SW 1271 (cell line): Measurements from ENCODE around the gene SMCO2.
"Not testable (repeated sequence)": the region's sequence is repeated elsewhere in the genome, so short reads cannot be mapped to it uniquely, and the experiment has no call there.

Experiments used
- DNase-seq, 2 experiments: peaks; one replicate each; lab custom pipeline; 2025; lab: John Stamatoyannopoulos, UW

SMCO2 gene

GRCh38 chr12:27524839-27525753 lies 78.6 kb downstream of the SMCO2 start:
- peak; percentile 45 to 69 for DNase-seq

DNA sequence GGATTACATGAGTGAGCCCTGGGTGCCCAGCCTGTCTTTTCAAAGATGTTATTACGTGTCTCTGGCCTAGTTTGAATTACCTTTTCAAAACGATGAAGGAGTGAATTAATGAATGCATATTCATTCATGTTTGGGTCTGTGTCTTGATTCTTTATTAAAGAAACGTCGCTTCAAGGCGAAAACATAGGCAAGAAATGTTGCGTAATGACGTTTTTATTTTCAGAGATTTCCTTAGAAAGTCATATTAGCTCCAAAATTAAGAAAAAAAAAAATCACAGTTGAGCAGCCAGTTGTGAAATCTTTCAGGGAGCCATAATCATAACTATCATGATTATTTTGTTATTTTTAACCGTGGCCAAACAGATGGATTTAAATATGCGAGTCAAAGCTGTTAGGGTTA lies 81.0 kb downstream of the SMCO2 start:
- DNase-seq: no peak

DNA sequence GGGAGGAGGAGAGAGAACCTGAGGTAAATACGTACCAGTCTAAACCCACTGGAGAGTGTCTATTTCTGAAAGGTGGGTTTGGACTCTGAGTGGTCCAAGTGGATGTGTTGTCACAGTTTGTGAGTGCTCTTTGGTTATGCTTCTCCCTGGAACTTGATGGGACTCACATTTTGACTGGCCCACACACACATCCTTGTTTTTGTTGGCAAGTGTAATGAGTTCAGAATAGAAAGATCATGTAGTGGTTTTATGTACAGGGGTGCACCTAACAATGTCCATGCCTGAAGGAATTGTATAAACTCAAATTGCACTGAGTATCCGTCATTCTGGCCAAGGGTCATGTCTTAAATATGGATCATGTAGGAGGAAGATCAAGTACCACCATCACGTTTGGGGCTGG lies 82.3 kb downstream of the SMCO2 start:
- no peak for DNase-seq

- no peak for DNase-seq
These were observed 83.8 kb downstream of the SMCO2 start for GRCh38 chr12:27530157-27530922.

DNA sequence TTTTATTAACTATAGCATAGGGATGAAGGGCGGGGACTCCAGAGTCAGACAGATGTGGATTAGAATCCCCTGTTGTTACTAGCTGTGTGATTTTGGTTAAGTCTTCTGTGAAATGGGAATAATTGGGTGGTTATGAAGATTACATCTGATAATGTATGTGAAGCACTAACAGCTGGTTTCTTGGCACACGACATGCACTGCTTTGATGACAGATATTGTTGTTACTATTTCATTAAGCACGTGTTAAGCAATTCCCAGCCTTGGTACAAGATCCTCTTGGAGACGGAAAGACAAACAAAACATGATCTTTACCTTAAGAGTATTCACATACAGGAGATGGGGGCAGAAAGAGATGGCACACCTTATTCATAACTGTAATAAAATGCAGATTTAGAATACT lies 85.4 kb downstream of the SMCO2 start:
- DNase-seq: no peak

DNA sequence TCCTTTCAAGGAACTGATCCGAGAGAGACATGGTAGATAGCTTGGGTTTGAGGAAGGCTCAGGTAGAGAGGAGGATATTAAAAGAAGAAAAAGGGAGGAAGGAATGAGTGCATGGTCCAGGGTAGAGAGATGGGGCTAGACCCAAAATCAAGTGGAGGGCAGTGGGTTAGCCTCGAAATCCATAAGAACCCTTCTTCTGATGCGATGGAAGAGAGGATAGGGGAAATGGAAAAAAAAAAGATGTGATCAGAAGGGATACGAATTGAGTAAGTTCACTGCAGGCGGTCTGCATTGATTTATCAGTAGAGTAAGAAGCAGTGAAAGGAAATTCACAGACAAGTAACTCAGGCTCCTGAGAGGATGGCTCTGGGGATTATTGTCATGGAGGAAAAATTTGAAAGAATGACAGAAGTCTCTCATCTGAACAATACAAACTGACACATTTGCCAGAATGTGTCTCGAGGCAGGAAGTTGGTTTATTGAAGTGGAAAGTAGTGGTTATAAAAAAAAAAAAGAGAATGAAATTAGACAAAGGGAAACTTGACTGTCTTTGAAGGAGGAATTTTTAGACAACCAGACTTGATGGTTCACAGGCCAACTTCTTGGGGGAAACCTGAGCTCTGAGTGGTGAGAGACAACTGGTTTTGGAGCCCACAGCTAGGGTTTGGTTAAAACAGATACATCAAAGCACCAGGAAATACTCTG lies 87.7 kb downstream of the SMCO2 start:
- DNase-seq: no peak

GRCh38 chr12:27534765-27535161 lies 88.2 kb downstream of the SMCO2 start:
- no peak for DNase-seq

DNA sequence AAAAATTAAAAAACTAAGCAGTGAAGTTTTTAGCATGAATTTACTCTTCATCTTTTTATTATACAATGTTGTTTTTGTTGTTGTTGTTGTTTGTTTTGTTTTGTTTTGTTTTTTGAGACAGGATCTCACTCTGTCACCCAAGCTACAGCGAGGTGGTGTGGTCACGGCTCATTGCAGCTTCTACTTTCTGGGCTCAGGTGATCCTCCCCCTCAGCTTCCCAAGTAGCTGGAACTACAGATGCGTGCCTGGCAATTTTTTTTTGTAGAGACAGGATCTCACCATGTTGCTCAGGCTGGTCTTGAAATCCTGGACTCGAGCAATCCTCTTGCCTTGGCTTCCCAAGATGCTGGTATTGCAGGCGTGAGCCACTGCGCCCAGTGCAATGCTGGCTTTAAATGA lies 88.8 kb downstream of the SMCO2 start:
- DNase-seq: no peak

- no peak for DNase-seq
These were observed 91.5 kb downstream of the SMCO2 start for GRCh38 chr12:27537855-27538675.

GRCh38 chr12:27539191-27539631 lies 92.7 kb downstream of the SMCO2 start:
- DNase-seq: no peak

DNA sequence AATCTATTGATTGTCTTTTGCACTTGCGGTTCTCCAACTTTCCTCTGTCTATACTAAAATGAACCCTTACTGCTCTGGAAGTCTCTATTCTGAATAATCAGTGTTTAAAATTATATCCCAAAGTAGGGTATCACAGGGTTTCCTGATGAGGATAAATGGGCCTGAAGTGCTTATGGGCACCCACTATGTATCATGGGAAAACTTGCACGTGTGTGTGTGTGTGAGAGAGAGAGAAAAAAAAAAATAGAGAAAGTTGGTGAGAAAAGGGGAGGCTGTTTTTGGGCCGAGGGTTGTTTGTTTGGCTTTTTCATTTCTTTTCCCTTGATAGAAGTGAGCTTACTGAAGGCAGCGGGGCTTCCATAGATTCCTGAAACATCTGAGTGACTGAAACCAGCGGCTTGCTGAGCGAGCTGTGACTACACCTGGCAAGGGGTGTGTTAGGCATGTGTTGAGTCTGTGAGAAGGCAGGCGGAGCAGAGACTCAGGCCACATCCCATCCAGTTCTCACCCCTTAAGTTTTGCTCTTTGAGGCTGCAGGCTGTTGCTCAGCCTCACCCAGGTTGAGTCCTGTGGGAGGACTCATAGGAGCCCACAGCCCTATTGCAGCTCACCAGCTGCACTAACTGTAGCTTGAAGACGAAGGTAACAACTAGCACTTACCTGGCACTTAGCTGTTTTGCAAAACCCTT lies 94.6 kb downstream of the SMCO2 start:
- no peak for DNase-seq

DNA sequence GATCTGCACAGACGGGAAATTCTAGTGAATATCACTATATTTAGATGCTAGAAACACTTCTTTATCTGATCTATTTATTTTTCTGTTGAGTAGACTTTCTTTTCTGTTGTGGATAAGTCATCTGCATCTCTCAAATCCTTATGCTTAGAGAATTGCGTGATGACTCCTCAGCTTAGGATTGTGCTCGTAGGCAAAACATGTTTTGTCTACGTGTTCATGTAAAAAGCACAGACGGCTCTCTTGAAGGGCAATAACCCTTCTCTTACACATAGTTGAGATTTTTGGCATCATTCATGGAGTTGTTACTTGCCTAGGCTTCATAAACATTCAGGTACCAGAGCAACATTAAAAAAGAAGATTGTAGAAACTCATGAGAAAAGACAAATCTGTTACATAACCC lies 96.1 kb downstream of the SMCO2 start:
- no peak for DNase-seq

GRCh38 chr12:27544858-27545257 lies 98.3 kb downstream of the SMCO2 start:
- not testable (repeated sequence) for DNase-seq

GRCh38 chr12:27545665-27546064 lies 99.1 kb downstream of the SMCO2 start:
- no peak for DNase-seq

GRCh38 chr12:27547592-27547991 lies 101.1 kb downstream of the SMCO2 start:
- no peak for DNase-seq

GRCh38 chr12:27548301-27549199 lies 102.0 kb downstream of the SMCO2 start:
- DNase-seq: peak in 1 of 2 experiments; percentile 72

- DNase-seq: peak; percentile 60 to 95
These were observed 102.8 kb downstream of the SMCO2 start for GRCh38 chr12:27549236-27549800.

DNA sequence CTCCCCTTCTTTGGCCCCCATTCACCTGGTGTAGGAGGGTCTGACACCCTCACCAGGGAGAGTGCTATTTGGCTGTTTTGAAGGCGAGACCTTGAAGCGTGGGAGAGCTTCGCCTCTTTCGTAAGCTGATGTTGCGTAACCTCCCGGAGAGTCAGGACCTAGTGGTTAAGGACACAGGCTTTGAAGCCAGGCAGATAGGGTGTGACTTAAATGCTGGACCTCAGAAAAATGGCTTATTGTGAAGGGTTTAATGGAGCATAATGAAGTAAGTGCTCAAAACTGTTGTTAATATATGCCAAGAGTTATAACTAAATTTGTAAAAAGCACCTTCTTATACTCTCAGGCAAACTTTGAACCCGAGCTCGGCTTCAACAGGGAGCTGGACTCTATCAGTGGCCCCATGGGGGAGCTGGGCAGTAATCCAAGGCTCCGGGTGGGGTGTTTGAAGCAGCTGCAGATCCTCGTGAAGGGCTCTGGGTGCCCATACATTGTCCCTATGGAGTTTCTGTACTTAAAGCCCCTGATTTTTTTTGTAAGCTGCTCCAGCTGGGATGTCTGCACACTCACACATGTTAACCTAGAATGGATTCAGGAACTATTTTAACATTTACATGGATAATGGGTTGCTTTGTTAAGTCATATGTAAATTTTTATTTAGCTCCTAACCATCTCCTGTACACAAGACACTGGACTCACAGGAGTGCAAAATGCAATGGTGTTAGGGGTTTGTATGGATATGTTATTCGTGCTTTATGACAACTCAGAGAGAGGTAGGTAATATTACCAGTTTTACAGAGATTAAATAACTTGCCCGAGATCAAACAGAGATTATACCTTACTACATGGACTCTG lies 103.5 kb downstream of the SMCO2 start:
- DNase-seq: peak; percentile 95 to 98

DNA sequence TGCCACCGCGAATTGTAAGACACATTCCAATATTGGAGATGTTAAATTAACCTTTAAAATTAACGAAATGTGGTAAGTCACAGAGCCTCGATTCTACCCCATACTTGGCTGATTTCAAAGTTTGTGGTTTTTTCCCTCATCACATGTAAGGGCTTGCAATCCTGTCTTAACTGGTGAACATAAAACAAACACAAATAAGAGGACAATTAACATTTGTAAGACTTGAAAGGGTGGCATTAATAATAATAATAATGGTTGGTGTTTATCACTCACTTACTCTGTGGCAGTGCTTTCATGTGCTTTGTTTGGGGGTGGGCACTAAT lies 104.1 kb downstream of the SMCO2 start:
- DNase-seq: no peak
